SJCRH30 (cell line): ENCODE results near the gene ZNF124. TPM values are rescaled to one million over a fixed set of nuclear protein-coding genes. Genes with fewer than 3 reads are reported as not detected.
A peak's percentile ranks its signal among the peaks of the same experiment; 100 is the strongest.
"Not testable (repeated sequence)": the region's sequence is repeated elsewhere in the genome, so short reads cannot be mapped to it uniquely, and the experiment has no call there.

Source experiments
- DNase-seq, 2 experiments: peaks; one replicate each; pipeline ENCODE4 v3.0.0-alpha.2; 2015 to 2020
- H3K27ac ChIP-seq: fragments of 250-450 bp; sonication (Bioruptor Pico); 2 replicates; pipeline ENCODE4 v1.5.1; 2020; ENCODE audit warnings: mild to moderate bottlenecking, moderate library complexity
- H3K27me3 ChIP-seq: fragments of 250-450 bp; sonication (Bioruptor Pico); 2 replicates; pipeline ENCODE4 v1.5.1; 2020; ENCODE audit warnings: mild to moderate bottlenecking, moderate library complexity
- H3K36me3 ChIP-seq: fragments of 250-450 bp; sonication (Bioruptor Pico); 2 replicates; pipeline ENCODE4 v1.5.1; 2020; ENCODE audit warnings: mild to moderate bottlenecking, moderate library complexity
- H3K4me1 ChIP-seq: fragments of 250-450 bp; sonication (Bioruptor Pico); 2 replicates; pipeline ENCODE4 v1.5.1; 2020; ENCODE audit warnings: mild to moderate bottlenecking, moderate library complexity
- H3K4me3 ChIP-seq: fragments of 250-450 bp; sonication (Bioruptor Pico); 2 replicates; pipeline ENCODE4 v1.5.1; 2020; ENCODE audit warnings: mild to moderate bottlenecking, moderate library complexity
- H3K9me3 ChIP-seq: fragments of 250-450 bp; sonication (Bioruptor Pico); replicated peaks from 2 replicates; pipeline ENCODE4 v1.5.1; 2020; ENCODE audit warnings: mild to moderate bottlenecking, moderate library complexity
- total RNA-seq: library from RNA; depleted of rRNA; stranded (reverse); fragments of >200 nt; shearing (Covaris generic); gene quantifications from 2 replicates; pipeline ENCODE4 v1.2.3, GENCODE V29; 2014

The ZNF124 gene
- total RNA-seq, 1 experiment from 2014 or later, result 74.6 TPM

DNA sequence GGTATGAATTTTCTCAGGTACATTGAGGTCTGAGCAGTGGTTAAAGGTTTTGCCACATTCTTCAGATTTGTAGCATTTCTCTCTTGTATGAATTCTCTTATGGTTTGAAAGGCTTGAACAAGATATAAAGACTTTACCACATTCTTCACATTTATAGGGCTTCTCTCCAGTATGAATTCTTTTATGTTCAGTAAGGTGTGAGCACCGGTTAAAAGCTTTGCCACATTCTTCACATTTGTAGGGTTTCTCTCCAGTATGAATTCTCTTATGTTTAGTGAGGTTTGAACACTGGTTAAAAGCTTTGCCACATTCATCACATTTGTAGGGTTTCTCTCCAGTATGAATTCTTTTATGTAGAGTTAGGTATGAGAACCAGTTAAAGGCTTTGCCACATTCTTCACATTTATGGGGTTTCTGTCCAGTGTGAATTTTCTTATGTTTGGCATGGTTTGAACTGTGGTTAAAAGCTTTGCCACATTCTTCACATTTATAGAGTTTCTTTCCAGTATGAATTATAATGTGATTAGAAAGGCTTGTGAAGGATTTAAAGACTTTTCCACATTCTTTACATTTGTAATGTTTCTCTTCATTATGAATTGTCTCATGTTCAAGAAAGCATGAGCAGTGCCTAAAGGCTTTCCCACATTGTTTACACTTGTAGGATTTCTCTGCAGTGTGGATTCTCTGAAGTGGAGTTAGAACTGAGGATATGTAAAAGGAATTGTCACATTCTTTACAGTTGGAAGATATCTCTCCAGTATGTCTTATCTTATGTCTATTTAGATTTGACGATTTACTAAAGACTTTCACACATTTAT, 18.4 kb upstream of the ZNF124 start:
- Histone ChIP-seq H3K36me3 (peaks cover 45% of the 10 kb centered on the region), H3K27me3 (no peaks in the 10 kb centered on the region), H3K27ac (no peak overlapping the region), H3K9me3 (peaks cover 26% of the 10 kb centered on the region), H3K4me3 (no peak overlapping the region), H3K4me1 (no peaks in the 10 kb centered on the region)
- DNase-seq, result no peak

GRCh38 chr1:247185667-247186066, 13.8 kb upstream of the ZNF124 start:
- Histone ChIP-seq H3K27me3 (no peaks in the 10 kb centered on the region), H3K4me3 (no peak overlapping the region), H3K4me1 (no peaks in the 10 kb centered on the region), H3K9me3 (peaks cover 8% of the 10 kb centered on the region), H3K36me3 (peaks cover 19% of the 10 kb centered on the region), H3K27ac (no peak overlapping the region)
- DNase-seq, result no peak

- no peaks in the 10 kb centered on the region for H3K4me1 ChIP-seq
- no peak overlapping the region for H3K27ac ChIP-seq
- H3K36me3 ChIP-seq, result peaks cover 8% of the 10 kb centered on the region
- no peaks in the 10 kb centered on the region for H3K9me3 ChIP-seq
- no peak overlapping the region for H3K4me3 ChIP-seq
- no peak for DNase-seq
- H3K27me3 ChIP-seq, result no peaks in the 10 kb centered on the region
Measured at GRCh38 chr1:247184254-247184653, 12.4 kb upstream of the ZNF124 start.

- Histone ChIP-seq H3K36me3 (peaks cover 3% of the 10 kb centered on the region; the same call in 1 of the 2 replicates), H3K4me1 (no peaks in the 10 kb centered on the region), H3K27me3 (no peaks in the 10 kb centered on the region), H3K4me3 (no peak overlapping the region), H3K27ac (no peak overlapping the region), H3K9me3 (no peaks in the 10 kb centered on the region)
- DNase-seq, result no peak
Measured at GRCh38 chr1:247182994-247183393, 11.2 kb upstream of the ZNF124 start.

- Histone ChIP-seq H3K27ac (no peak overlapping the region), H3K9me3 (no peaks in the 10 kb centered on the region), H3K4me3 (no peak overlapping the region), H3K36me3 (no peaks in the 10 kb centered on the region), H3K4me1 (no peaks in the 10 kb centered on the region), H3K27me3 (no peaks in the 10 kb centered on the region)
- no peak for DNase-seq
Measured at GRCh38 chr1:247180581-247180980, 8.8 kb upstream of the ZNF124 start.

GRCh38 chr1:247177755-247178154, 5.9 kb upstream of the ZNF124 start:
- no peak overlapping the region for H3K4me3 ChIP-seq
- H3K27me3 ChIP-seq, result no peaks in the 10 kb centered on the region
- H3K36me3 ChIP-seq, result no peaks in the 10 kb centered on the region
- no peak overlapping the region for H3K27ac ChIP-seq
- H3K9me3 ChIP-seq, result no peaks in the 10 kb centered on the region
- no peaks in the 10 kb centered on the region for H3K4me1 ChIP-seq
- no peak for DNase-seq

GRCh38 chr1:247175458-247175857, 3.6 kb upstream of the ZNF124 start:
- Histone ChIP-seq H3K27ac (no peak overlapping the region), H3K36me3 (no peaks in the 10 kb centered on the region), H3K9me3 (no peaks in the 10 kb centered on the region), H3K27me3 (no peaks in the 10 kb centered on the region), H3K4me3 (no peak overlapping the region), H3K4me1 (no peaks in the 10 kb centered on the region)
- no peak for DNase-seq

- H3K9me3 ChIP-seq, result no peaks in the 10 kb centered on the region
- no peak for DNase-seq
Measured at GRCh38 chr1:247173431-247173830, 1.6 kb upstream of the ZNF124 start.

GRCh38 chr1:247172996-247173395, 1.2 kb upstream of the ZNF124 start:
- H3K27ac ChIP-seq, result no peak overlapping the region
- H3K27me3 ChIP-seq, result no peaks in the 10 kb centered on the region
- DNase-seq, result no peak
- peaks cover 11% of the 10 kb centered on the region for H3K36me3 ChIP-seq
- no peaks in the 10 kb centered on the region for H3K4me1 ChIP-seq
- no peak overlapping the region for H3K4me3 ChIP-seq
- no peaks in the 10 kb centered on the region for H3K9me3 ChIP-seq

More at GRCh38 chr1:247173431-247173830, 1.6 kb upstream of the ZNF124 start:
- Histone ChIP-seq H3K27ac (no peak overlapping the region), H3K27me3 (no peaks in the 10 kb centered on the region), H3K4me1 (no peaks in the 10 kb centered on the region), H3K36me3 (peaks cover 8% of the 10 kb centered on the region), H3K4me3 (no peak overlapping the region)

GRCh38 chr1:247171443-247171842, 377 bp downstream of the ZNF124 start:
- not testable (repeated sequence) for H3K4me1 ChIP-seq, DNase-seq, H3K27ac ChIP-seq, H3K4me3 ChIP-seq, H3K27me3 ChIP-seq
- Histone ChIP-seq H3K36me3 (peaks cover 20% of the 10 kb centered on the region), H3K9me3 (peaks cover 14% of the 10 kb centered on the region; the same call in 1 of the 2 replicates)

- H3K4me3 ChIP-seq, result no peak overlapping the region
- H3K9me3 ChIP-seq, result peaks cover 34% of the 10 kb centered on the region
- H3K27me3 ChIP-seq, result no peaks in the 10 kb centered on the region
- H3K27ac ChIP-seq, result no peak overlapping the region
- no peaks in the 10 kb centered on the region for H3K4me1 ChIP-seq
- peaks cover 26% of the 10 kb centered on the region for H3K36me3 ChIP-seq
- DNase-seq, result no peak
Measured at GRCh38 chr1:247165674-247166073, 6.1 kb downstream of the ZNF124 start.

- DNase-seq, result no peak
- Histone ChIP-seq H3K4me3 (no peak overlapping the region), H3K27ac (no peak overlapping the region), H3K36me3 (peaks cover 26% of the 10 kb centered on the region), H3K4me1 (no peaks in the 10 kb centered on the region), H3K27me3 (no peaks in the 10 kb centered on the region), H3K9me3 (peaks cover 37% of the 10 kb centered on the region)
Measured at GRCh38 chr1:247164694-247165093, 7.1 kb downstream of the ZNF124 start.

DNA sequence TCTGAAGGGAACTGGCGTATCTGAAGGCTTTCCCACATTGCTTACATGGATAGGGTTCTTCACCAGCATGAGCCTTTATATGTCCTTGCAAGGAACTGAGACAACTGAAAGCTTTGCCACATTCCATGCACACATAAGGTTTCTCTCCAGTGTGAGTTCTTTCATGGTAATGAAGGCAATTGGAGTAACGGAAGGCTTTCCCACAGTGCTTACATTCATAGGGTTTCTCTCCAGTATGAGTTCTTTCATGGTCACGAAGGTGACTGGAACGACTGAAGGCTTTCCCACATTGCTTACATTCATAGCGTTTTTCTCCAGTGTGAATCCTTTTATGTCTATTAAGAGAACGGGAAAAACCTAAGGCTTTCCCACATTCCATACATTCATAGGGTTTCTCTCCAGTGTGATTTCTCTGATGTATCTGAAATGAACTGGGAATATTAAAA, 15.0 kb downstream of the ZNF124 start:
- Histone ChIP-seq H3K9me3 (peaks cover 42% of the 10 kb centered on the region), H3K4me3 (no peak overlapping the region), H3K27ac (no peak overlapping the region), H3K27me3 (no peaks in the 10 kb centered on the region), H3K4me1 (no peaks in the 10 kb centered on the region), H3K36me3 (peaks cover 67% of the 10 kb centered on the region)
- DNase-seq, result peak in 1 of 2 experiments; percentile 12

DNA sequence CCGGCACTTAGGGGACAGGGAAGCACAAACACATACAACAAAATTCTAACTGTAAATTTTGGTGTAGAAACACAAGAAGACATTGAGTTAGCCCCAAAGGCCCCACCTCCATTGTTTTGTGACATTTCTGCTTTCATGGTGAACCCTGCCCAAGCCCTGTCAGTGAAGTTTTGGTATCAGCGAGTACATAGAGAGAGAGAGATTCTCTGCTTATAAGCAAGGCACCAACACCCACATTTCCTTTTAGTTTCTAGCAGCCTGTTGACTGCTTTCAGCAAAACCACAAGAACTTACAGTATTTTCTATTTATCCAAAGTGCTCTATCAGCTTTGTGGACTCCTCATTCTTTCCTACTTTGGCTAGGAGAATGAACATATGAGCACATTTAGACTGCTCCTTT, 24.0 kb downstream of the ZNF124 start:
- Histone ChIP-seq H3K4me3 (no peak overlapping the region), H3K4me1 (no peaks in the 10 kb centered on the region), H3K27me3 (no peaks in the 10 kb centered on the region), H3K36me3 (peaks cover 39% of the 10 kb centered on the region), H3K9me3 (peaks cover 13% of the 10 kb centered on the region), H3K27ac (no peak overlapping the region)
- DNase-seq, result no peak

GRCh38 chr1:247147120-247147519, 24.7 kb downstream of the ZNF124 start:
- not testable (repeated sequence) for DNase-seq, H3K27me3 ChIP-seq, H3K4me1 ChIP-seq, H3K27ac ChIP-seq, H3K4me3 ChIP-seq
- Histone ChIP-seq H3K36me3 (peaks cover 43% of the 10 kb centered on the region), H3K9me3 (peaks cover 13% of the 10 kb centered on the region)

- H3K27ac ChIP-seq, result no peak overlapping the region
- H3K9me3 ChIP-seq, result peaks cover 13% of the 10 kb centered on the region
- peaks cover 46% of the 10 kb centered on the region for H3K36me3 ChIP-seq
Measured at GRCh38 chr1:247146671-247147070, 25.1 kb downstream of the ZNF124 start.

More at GRCh38 chr1:247146671-247147070, 25.1 kb downstream of the ZNF124 start:
- DNase-seq, result peak in 1 of 2 experiments; percentile 9
- Histone ChIP-seq H3K4me3 (no peak overlapping the region), H3K4me1 (no peaks in the 10 kb centered on the region), H3K27me3 (no peaks in the 10 kb centered on the region)
